CD4-positive, alpha-beta T cell treated with Interleukin-15 for 1 hour (primary cell): Measurements from ENCODE around the gene SCARB1.

ENCODE experiments used
- DNase-seq: peaks from one replicate; pipeline ENCODE4 v3.0.0-alpha.2; 2020

Gene SCARB1

DNA sequence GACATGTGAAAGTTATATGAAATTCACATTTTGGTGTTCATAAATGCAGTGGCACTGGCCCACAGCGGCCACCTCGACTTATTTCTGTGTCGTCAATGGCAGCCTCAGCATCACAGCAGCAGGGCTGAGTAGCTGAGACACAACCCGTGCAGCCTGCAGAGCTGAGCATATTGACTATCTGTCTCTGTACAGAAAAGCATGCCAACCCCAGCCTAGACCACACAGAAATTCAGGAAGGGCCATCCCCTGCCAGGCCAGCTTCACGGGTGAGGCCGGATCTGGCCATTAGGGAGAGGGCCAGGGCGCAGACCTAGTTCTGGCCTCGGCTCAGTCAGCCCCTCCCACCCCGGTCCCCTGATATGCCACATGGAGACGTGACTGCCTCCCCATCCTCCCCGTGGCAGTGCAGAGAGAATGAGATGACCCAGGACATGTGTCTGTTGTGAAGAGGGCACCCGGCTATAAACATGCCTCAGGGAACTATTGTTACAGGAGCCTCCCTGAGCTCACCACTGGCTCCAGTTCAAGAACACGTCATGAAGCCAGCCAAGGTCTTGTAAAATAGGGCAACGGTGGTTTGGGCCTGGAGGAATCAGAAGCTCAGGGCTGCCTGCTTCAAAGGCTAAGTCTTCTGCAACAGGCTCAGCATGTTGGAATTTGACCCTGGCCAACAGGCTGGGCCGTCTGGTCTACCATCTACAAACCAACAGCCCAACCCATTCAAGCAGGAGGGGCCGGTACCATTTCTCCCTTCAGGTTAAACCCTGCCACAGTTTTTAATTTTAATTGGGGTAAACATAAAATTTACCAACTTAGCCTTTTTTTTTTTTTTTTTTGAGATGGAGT, 25.5 kb downstream of the SCARB1 start:
- no peak for DNase-seq

DNA sequence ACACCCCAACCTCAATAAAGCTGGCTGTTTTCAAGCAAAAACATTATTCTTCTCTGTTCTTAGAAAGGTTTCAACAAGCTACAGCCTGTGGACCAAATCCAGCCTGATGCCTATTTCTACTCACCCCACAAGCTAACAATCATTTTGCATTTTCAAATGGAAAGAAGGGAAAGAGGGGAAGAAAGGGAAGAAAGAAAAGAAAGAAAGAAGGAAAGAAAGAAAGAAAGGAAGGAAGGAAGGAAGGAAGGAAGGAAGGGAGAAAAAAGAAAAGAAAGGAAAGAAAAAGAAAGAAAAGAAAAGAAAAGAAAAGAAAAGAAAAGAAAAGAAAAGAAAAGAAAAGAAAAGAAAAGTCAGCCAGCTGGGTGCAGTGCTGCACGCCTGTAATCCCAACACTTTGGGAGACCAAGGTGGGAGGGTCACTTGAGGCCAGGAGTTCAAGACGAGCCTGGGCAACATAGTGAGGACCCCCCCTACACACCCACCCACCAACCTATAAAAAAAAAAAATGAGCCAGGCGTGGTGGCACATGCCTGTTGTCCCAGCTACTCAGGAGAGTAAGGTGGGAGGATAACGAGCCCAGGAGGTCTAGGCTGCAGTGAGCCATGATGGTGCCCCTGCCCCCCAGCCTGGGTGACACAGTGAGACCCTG, 26.3 kb downstream of the SCARB1 start:
- DNase-seq = no peak

DNA sequence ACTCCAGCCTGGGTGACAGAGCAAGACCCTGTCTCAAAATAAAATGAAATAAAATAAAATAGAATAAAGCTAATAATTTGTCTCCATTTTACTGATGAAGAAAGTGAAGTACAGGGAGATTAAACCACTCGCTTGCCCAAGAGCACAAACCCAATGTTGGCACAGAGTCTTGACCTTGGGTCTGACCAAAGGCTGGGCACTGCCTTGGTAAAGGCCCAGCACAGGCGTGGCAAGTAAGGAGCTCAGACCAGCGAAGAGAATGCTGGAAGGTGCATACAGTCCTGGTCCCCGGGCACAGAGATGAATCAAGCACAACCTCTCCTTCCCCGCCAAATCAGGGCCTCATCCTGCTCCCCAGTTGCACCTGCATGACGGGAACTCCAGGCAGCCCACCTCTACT, 26.9 kb downstream of the SCARB1 start:
- no peak for DNase-seq

DNA sequence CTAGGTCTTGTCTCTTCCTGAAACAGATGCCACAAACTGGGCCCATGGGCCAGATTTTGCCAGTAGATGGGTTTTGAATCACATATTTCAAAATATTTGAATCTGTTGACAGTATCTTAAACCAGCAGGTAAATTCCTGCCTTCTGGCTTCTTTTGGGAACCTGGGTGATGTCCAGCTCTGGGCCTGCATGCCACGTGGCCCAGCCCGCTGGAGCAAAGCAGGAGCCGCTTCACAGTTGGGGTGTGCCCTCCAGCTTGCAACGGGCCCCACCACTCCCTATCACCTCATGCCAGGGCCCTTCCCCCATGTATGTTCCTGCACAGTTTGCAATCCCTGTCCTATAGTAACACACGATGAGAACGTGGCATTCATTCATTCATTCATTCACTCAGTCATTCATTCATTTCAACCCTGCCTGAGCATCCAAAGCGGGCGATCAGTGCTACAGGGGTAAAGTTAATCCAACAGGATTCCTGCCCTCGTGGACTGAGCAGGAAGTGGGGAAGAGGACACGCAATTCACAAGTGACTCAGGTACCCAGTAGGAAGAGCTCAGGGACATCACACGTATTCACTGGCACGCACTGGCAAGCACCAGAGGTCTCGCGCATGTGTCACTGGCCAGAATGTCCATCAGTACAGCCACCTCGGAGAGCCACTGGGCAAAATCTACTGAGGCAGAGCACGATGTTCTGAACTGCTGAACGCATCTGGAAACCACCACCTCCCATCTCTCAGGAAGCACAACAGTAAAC, 27.8 kb downstream of the SCARB1 start:
- no peak for DNase-seq

DNA sequence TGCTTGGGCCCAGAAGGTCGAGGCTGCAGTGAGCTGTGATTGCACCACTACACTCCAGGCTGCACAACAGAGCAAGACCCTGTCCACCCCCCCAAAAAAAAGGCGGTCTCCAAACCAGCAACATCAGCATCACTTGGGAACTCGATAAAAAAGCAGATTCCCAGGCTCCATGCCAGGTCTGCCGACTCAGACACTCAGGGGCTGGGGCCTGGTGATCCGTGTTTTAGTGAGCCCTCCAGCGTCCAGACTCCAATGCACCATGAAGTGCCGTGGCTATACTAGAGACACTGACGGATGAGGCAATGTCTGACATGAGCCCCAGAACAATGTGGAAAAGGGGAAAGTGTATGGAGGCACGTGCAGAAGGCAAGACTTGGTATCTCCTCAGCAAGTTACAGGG, 28.8 kb downstream of the SCARB1 start:
- DNase-seq = no peak

DNA sequence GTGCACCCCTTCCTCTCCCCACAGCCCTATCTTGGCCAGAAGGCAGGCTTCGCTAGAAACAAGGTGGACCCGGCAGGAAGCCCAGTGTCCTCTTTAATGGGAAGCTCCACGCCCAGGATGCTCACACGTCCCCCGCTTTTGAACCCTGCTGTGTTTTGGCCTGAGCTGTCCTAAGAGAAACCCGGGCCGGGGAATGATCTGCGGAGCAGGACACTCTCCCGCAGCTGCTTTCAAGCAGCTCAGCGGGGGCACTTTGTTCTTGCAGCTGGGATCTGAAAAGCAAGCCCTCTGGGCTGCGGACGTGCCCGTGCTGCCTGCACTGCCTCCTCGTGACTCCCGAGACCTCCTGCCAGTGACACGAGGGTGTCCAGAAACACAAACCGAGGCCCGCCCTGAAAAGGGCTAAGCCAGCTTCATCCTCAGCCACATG, 30.0 kb downstream of the SCARB1 start:
- DNase-seq = no peak

DNA sequence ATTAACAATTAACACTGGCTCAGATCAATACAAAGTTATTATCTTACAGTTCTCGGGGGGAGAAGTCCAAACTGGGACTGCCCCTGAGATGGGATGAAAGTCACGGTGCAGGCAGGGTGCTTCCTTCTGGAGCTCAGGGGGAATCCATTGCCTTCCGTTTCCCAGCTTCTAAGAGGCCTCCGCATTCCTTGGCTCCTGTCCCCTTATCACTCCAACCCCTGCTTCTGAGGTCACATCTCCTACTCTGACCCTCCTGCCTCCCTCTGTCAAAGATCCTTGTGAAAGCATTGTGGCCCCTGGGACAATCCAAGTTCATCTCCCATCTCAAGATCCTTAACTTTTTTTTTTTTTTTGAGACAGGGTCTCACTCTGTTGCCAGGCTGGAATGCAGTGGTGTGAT, 30.8 kb downstream of the SCARB1 start:
- no peak for DNase-seq

DNA sequence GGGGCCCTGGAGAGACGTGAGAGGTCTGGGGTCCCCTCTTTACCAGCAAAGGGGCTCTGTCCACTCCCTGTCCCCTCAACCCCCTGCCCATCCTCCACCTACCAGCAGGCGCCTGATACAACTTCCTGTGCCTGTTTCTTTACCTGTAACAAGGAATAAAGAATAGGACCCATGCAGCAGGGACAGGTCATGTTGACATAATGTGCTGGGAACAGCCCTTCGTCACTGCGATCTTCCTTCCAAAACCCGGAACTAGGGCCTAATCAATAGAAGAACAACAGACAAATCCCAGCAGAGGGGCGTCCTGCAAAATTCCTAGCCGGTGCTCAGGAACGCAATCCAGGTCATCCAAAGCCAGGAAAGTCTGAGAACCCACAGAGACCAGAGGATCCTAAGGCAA, 32.1 kb downstream of the SCARB1 start:
- no peak for DNase-seq

DNA sequence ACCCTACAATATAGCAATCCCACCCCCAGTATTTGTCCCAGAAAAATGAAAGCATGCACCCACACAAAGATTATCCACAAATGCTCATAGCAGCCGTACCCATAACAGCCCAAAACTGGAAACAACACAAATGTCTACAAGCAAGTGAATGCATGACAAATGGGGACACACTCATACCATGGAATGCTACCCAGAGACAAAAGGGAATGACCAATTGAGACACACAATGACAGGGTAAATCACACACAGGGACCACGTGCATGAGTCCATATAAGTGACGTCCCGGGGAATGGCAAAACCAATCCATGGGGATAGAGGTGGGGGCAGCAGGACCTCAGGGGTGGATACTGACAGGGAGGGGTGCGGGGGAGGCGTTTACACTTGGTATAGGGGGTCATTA, 33.4 kb downstream of the SCARB1 start:
- no peak for DNase-seq

DNA sequence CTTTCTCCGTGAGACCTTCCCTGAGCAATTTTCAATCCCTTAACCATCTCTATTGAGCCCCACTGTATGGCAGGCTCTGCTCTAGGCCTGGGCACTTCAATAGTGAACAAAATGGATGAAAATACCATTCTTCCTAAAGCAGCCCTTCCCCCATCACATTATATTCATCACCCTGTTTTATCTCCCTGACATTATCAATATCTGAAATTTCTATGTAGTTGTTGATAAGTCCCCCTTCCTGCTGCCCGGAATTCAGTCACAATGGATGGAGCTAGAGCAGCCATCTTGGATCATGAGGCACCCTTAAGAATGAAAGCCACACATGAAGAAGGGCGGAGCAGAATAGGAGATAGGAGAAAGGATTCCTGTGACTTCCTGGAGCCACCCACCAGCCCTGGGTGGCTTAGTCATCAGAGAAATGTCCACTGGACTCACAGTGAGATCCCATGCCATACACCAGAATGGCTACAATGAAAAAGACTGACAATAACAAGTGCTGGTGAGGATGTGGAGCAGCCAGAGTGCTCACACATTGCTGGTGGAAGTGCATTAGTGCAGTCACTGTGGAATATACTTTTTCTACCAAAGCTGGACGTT, 33.9 kb downstream of the SCARB1 start:
- no peak for DNase-seq

DNA sequence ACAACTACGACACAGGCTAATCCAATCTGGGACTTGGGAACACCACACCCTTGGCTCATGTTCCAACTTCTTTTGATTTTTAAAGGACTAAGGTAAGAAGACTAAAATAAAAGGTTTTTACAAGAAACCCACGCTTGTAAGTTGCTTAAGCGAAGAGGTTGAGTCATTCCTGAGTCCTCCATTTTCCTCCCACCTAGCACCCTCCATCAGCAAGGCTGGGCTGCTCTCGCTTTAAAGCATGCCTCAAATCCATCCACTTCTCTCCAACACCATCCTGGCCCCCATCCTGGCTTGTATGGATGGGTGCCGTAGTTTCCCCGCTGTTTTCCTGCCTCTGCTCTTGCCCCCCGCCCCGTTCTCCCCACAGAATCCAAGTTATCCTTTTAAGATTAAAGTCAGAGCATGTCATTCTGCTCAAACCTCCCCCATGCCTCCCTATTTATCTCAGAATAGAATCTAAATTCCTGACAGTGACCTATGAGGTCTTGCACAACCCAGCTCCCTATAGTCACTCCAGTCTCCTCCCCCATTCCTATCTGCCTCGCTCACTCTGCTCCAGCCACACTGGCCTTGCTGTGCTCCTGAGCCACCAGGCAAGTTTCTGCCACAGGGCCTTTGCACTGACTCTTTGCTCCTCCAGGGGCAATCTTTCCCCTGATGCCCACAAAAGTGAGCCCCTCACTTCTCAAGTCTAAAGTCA, 34.5 kb downstream of the SCARB1 start:
- no peak for DNase-seq

DNA sequence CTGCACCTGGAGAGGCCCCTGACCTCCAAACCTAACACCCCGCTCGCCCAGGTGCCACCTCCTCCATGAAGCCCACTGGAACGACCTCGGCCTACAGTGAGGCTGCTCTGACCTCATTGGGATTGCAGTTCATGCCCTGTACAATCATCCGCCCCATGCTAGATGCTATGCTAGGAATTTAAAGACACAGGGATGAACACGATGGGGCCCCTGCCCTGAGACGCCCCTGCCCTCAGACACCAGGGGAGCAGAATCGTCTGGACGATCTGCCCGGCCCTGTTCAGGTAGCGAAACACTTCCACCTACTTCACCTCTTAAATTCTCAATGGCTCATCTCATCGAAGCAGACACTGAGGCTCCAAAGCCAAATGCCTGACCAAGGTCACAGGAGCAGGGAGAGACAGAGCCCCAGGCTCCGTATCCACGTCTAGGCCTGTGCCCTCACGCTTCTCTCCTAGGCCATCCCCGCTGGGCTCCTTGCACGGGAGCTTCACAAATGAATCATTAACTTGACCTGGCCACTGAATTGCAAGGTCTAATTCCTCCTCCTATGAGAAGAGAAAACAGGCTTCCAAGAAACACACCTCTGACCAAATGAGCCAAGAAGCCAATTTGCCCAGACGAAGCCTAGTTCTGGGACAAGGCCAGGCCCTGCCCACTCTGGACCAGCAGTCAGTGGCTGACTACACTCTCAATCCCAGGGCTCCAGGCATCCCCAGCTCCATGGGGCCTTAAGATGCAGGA, 35.2 kb downstream of the SCARB1 start:
- DNase-seq = no peak

DNA sequence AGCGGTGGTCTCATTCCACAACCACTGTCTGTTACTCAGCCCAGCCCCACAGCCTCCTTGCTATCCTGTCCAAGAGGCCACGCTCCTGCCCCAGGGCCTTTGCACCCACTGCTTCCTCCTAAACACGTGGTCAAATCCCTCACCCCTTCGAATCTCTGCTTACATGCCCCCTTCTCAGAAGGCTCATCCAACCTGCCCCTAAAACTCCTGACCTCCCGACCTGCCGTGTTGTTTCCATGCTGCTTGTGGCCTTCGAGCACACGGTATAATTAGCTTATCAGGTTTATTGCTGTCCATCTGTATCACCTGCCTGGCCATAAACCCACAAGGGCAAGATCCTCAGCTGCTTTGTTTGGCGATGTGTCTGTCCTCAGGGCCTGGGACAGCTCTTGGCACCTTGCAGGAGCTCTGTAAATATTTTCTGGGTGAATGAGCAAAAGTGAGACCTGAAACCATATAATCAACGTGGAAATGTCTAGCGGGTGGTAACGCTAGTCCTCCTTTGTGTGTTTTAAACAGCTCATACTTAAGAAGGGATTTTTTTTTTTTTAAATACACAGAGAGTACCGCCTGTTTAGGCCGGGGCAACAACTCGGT, 36.0 kb downstream of the SCARB1 start:
- no peak for DNase-seq

DNA sequence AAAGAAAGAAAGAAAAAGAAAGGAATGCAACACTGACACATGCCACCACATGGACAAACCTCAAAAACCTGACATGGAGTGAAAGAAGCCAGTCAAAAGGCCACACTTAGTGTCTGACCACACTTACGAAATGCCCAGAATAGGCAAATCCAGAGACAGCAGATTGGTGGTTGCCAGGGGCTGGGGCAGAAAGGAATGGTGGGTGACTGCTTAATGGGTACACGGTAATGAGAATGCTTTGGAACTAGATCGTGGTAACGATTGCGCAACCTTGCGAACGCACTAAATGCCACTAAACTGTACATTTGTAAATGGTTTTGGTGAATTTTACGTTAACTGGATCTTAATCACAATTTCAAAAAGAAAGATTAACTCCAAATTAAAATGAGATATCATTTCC, 39.5 kb downstream of the SCARB1 start:
- DNase-seq = no peak

DNA sequence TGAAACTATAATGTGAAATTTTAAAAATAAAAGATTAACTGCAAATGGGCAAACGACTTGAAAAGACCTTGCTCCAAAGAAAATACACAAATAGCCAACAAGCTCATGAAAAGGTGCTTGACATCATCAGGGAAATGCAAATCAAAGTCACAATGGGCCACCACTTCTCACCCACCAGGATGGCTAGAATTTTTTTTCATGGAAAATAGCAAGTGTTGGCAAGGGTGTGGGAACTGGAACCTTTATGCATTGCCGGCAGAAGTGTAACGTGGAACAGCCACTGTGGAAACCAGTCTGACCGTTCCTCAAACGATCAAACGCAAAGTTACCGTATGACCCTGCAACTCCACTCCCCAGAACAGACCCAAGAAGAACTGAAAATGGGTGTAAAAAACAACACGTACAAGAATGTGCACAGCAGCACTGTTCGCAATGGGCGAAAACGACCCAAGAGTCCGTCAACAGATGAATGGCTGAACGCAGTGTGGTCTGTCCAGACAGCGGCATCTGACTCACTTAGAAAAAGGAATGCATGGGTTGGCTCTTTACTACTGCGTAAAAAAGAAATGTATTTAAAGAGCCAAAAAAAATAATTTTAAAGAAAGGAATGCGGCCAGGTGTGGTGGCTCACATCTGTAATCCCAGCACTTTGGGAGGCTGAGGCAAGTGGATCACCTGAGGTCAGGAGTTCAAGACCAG, 40.2 kb downstream of the SCARB1 start:
- no peak for DNase-seq

DNA sequence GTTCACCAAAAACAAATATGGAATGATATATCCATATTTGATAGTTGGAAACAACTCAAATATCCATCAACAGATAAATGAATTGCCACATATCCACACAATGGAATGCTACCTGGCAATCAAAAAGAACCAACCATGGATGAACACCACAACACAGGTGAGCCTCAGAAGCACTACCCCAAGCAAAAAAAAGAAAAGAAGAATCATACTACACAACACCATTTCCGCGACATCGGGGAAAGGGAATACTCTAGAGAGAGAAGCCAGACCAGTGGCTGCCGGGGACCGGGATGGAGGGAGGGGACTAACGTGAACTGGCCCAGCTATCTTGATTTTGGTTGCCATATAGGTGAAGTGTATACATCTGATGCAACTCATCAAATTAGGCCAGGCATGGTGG, 41.4 kb downstream of the SCARB1 start:
- no peak for DNase-seq

DNA sequence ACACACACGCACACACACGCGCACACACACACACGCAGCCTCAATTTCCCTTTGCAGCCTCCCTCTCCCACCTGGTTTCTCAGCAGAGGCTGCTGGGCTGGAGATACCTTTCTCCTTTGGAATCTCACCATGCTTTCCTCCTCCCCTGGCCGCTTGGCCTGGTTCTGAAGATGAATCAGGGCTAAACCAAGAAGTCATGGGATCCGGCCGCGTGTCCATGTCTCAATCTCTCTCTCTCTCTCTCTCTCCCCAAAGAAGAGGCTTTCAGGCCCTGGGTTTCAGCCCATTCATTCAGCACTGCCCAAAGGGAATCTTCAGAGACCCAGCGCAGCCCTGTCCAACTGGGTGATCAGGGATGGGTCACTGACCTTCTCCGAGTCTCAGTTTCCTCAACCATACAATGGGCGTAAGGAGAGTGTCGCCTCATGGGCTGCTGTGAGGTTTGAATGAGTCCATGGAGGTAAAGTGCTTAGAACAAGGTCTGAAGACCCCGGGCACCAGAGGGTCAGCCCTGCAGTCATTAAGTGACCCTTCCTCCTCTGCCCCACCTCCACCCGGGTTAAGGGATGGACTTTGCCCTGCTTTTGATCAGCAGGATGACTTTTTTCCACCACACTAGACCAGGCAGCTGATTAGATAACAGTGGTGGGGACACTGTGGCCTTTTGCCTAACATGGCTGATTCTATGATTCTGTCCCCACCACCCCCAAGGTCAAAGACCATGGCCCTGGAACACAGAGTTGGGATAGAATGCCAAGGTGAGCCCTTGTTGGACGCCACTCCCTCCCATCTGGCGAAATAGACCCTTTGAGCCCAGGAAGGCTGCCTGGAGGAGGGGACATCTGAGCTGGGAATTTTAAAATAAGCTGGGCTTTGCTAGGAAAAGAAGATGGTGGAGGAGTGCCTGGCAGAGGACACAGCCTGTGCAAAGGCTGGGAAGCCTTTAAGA, 42.1 kb downstream of the SCARB1 start:
- no peak for DNase-seq

DNA sequence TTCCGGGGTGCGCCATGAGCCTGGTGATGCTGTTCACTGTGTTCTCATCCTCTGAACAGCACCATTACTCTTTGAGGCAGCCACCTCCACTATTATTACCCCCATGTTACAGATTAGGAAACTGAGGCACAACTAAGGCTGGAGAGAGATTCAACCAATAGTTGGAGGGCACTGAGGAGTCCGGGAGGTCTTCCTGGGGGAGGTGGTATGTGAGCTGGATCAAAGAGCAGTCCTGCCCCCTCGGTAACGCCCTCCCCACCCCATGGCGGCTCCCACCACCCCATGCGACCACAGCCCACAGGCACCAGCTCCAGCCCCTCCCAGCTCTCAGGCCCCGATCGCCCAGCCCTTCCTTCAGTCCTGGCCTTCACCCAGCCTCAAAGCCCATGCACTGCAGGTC, 43.5 kb downstream of the SCARB1 start:
- DNase-seq = no peak

DNA sequence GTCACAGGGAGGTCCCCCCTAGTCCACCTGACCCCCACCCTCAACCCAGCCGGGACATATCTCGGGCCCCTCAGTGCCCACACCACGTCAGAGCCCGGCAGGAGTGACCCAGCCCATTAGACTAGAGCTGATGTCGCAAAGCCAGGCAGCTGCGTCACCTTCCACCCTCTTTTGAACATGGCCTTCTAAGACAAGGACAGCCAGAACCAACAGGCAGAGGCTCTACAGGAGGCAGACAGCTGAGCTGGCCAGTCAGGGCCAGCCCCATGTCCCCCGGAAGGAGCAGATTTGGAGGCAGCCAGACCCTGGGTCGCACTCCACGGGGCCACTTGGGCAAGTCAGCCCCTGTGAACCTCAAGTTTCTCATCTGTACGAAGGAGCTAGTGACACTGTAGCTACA, 44.1 kb downstream of the SCARB1 start:
- no peak for DNase-seq

DNA sequence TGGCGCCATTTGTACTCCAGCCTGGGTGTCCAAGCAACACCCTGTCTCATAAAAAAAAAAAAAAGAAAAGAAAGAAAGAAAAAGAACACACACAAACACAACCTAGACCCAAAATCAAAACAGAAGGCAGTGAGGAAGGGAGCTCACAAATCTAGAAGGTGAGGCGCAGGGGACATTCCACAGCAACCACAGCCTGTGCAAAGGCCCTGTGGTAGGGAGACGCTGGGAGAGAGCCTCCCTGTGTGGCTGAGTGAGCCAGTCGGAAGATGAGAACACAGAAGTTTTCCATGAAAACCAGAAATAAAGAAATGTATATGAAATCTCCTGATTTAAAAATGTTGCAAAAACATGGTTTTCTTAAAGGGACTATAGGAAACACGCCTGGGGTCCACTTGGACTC, 44.6 kb downstream of the SCARB1 start:
- no peak for DNase-seq
